ENCODE data around the gene NIPAL3.
"Not testable (repeated sequence)": the region's sequence is repeated elsewhere in the genome, so short reads cannot be mapped to it uniquely, and the experiment has no call there.

Gene NIPAL3

GRCh38 chr1:24463776-24464735 is 48.5 kb downstream of the NIPAL3 start:
- DNase-seq = no peak

- no peak for DNase-seq
Observed at GRCh38 chr1:24465099-24465498, 49.5 kb downstream of the NIPAL3 start.

- no peak for DNase-seq
Observed at GRCh38 chr1:24465638-24466037, 50.0 kb downstream of the NIPAL3 start.

- DNase-seq = no peak
Observed at GRCh38 chr1:24468685-24469316, 53.2 kb downstream of the NIPAL3 start.

GRCh38 chr1:24470592-24470991 is 55.0 kb downstream of the NIPAL3 start:
- no peak for DNase-seq

GRCh38 chr1:24472527-24473251 is 57.1 kb downstream of the NIPAL3 start:
- DNase-seq = no peak

- no peak for DNase-seq
Observed at GRCh38 chr1:24474193-24474592, 58.6 kb downstream of the NIPAL3 start.

- no peak for DNase-seq
Observed at GRCh38 chr1:24475700-24476099, 60.1 kb downstream of the NIPAL3 start.

- DNase-seq = no peak
Observed at GRCh38 chr1:24476571-24476970, 61.0 kb downstream of the NIPAL3 start.

GRCh38 chr1:24477309-24477708 is 61.7 kb downstream of the NIPAL3 start:
- DNase-seq = no peak

GRCh38 chr1:24481101-24481500 is 65.5 kb downstream of the NIPAL3 start:
- DNase-seq = peak; percentile 75

GRCh38 chr1:24481843-24482610 is 66.4 kb downstream of the NIPAL3 start:
- no peak for DNase-seq

- DNase-seq = no peak
Observed at GRCh38 chr1:24483441-24483840, 67.8 kb downstream of the NIPAL3 start.

- DNase-seq = no peak
Observed at GRCh38 chr1:24484199-24484598, 68.6 kb downstream of the NIPAL3 start.

- DNase-seq = no peak
Observed at GRCh38 chr1:24486331-24487065, 70.9 kb downstream of the NIPAL3 start.

GRCh38 chr1:24487455-24487854 is 71.9 kb downstream of the NIPAL3 start:
- no peak for DNase-seq

GRCh38 chr1:24488159-24488558 is 72.6 kb downstream of the NIPAL3 start:
- not testable (repeated sequence) for DNase-seq

- DNase-seq = no peak
Observed at GRCh38 chr1:24489674-24490073, 74.1 kb downstream of the NIPAL3 start.

GRCh38 chr1:24490101-24490781 is 74.6 kb downstream of the NIPAL3 start:
- no peak for DNase-seq

GRCh38 chr1:24491577-24492360 is 76.2 kb downstream of the NIPAL3 start:
- DNase-seq = no peak

GRCh38 chr1:24492935-24493334 is 77.3 kb downstream of the NIPAL3 start:
- not testable (repeated sequence) for DNase-seq
